Iris pigment epithelial cell (primary cell): ENCODE results near the gene GPATCH8.
"Not testable (repeated sequence)": the region's sequence is repeated elsewhere in the genome, so short reads cannot be mapped to it uniquely, and the experiment has no call there.

Experiments
- DNase-seq: peaks from one replicate; pipeline ENCODE4 v3.0.0-alpha.2; 2011; ENCODE audit warnings: low read depth

GPATCH8 gene

GRCh38 chr17:44527102-44527501 is 23.9 kb upstream of the GPATCH8 start:
- DNase-seq, result no peak

- DNase-seq, result no peak
These were observed 20.4 kb upstream of the GPATCH8 start for GRCh38 chr17:44523672-44523972.

GRCh38 chr17:44522883-44523671 is 19.9 kb upstream of the GPATCH8 start:
- peak; percentile 70 for DNase-seq

GRCh38 chr17:44518032-44518431 is 14.8 kb upstream of the GPATCH8 start:
- DNase-seq, result peak; percentile 63

- peak; percentile 24 for DNase-seq
These were observed 8.3 kb upstream of the GPATCH8 start for GRCh38 chr17:44511241-44512134.

- not testable (repeated sequence) for DNase-seq
These were observed 3.9 kb upstream of the GPATCH8 start for GRCh38 chr17:44506939-44507604.

GRCh38 chr17:44502598-44503146 is 534 bp downstream of the GPATCH8 start:
- DNase-seq, result peak; percentile 26

GRCh38 chr17:44501866-44502375 is 1.3 kb downstream of the GPATCH8 start:
- DNase-seq, result peak; percentile 21

- no peak for DNase-seq
These were observed 3.5 kb downstream of the GPATCH8 start for GRCh38 chr17:44499722-44500121.

- no peak for DNase-seq
These were observed 6.4 kb downstream of the GPATCH8 start for GRCh38 chr17:44496815-44497214.

GRCh38 chr17:44493339-44493738 is 9.9 kb downstream of the GPATCH8 start:
- DNase-seq, result no peak

- DNase-seq, result no peak
These were observed 10.4 kb downstream of the GPATCH8 start for GRCh38 chr17:44492706-44493272.

GRCh38 chr17:44489581-44489980 is 13.6 kb downstream of the GPATCH8 start:
- DNase-seq, result no peak

GRCh38 chr17:44487170-44487569 is 16.0 kb downstream of the GPATCH8 start:
- no peak for DNase-seq

- DNase-seq, result no peak
These were observed 29.8 kb downstream of the GPATCH8 start for GRCh38 chr17:44473367-44473766.

GRCh38 chr17:44469676-44470075 is 33.5 kb downstream of the GPATCH8 start:
- no peak for DNase-seq

GRCh38 chr17:44467108-44467507 is 36.1 kb downstream of the GPATCH8 start:
- no peak for DNase-seq

- DNase-seq, result no peak
These were observed 36.9 kb downstream of the GPATCH8 start for GRCh38 chr17:44466339-44466738.

GRCh38 chr17:44465897-44466296 is 37.3 kb downstream of the GPATCH8 start:
- DNase-seq, result no peak

GRCh38 chr17:44465276-44465675 is 37.9 kb downstream of the GPATCH8 start:
- DNase-seq, result no peak

GRCh38 chr17:44464037-44464436 is 39.2 kb downstream of the GPATCH8 start:
- peak; percentile 33 for DNase-seq

- no peak for DNase-seq
These were observed 51.4 kb downstream of the GPATCH8 start for GRCh38 chr17:44451832-44452231.
